Nephron progenitor cell (in vitro differentiated cells): ENCODE results near the gene HEXIM1.
A peak's percentile ranks its signal among the peaks of the same experiment; 100 is the strongest.

Experiments
- DNase-seq: peaks from one replicate; pipeline ENCODE4 v3.0.0; 2021
- H3K27ac Mint-ChIP-seq: 2 replicates; pipeline ENCODE4 v1.8.0; 2021; ENCODE audit warnings: mild to moderate bottlenecking, moderate library complexity, mixed read lengths
- H3K27me3 Mint-ChIP-seq: 2 replicates; pipeline ENCODE4 v1.8.0; 2021; ENCODE audit warnings: mild to moderate bottlenecking, low read depth, mixed read lengths; ENCODE audit not compliant: poor library complexity
- H3K36me3 Mint-ChIP-seq: 2 replicates; pipeline ENCODE4 v1.8.0; 2021; ENCODE audit warnings: low read depth, mixed read lengths
- H3K4me1 Mint-ChIP-seq: 2 replicates; pipeline ENCODE4 v1.8.0; 2021; ENCODE audit warnings: mixed read lengths
- H3K4me3 Mint-ChIP-seq: 2 replicates; pipeline ENCODE4 v1.8.0; 2021; ENCODE audit warnings: mild to moderate bottlenecking, moderate library complexity, mixed read lengths
- H3K9me3 Mint-ChIP-seq: 2 replicates; pipeline ENCODE4 v1.8.0; 2021; ENCODE audit warnings: mild to moderate bottlenecking, moderate library complexity, mixed read lengths
- TF ChIP-seq, protein P1 (sequence below): fragments of 200-600 bp; sonication (generic); IDR thresholded peaks from 2 replicates; pipeline ENCODE4 v1.5.0; 2021; ENCODE audit warnings: antibody characterized with exemption

Gene HEXIM1

DNA sequence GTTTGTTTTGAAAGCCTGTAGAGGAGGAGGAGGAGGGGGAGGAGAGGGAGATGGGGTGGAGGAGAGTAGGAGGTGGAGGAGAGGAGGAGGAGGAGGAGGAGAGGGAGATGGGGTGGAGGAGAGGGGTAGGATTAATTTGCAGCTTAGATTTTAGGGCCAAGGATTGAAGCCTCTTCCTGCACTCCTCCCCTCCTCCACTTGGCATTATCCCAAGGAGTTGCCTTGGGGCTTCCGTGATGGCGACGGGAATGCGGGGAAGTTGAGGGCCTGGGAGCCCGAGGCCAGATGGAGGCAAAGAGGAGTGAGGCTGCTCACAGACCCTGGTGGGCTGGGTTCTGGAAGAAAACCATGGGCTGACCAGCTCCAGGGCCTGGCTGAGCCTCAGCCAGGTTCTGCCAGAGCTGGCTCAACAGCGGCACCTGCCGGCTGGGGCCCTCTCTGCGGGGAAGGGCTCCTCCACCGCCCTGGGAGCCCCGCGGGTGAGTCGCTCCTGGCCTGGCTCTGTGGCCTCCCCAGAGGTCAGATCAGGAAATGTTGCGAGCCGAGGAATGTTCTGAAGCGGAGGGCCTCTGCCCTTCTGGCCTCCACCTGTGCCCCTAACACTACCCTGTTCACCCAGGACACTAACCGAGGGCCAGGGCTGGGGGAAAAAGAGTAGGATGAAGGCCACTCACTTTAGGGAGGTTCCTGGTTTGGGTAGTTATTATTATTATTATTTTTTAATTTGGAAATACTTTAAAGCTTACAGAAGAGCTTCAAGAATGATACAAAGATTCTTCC is 49.5 kb downstream of the HEXIM1 start:
- DNase-seq, result peak; percentile 99
- peak overlapping the region; percentile 95 for H3K27ac Mint-ChIP-seq
- no peaks in the 10 kb centered on the region for H3K27me3 Mint-ChIP-seq

DNA sequence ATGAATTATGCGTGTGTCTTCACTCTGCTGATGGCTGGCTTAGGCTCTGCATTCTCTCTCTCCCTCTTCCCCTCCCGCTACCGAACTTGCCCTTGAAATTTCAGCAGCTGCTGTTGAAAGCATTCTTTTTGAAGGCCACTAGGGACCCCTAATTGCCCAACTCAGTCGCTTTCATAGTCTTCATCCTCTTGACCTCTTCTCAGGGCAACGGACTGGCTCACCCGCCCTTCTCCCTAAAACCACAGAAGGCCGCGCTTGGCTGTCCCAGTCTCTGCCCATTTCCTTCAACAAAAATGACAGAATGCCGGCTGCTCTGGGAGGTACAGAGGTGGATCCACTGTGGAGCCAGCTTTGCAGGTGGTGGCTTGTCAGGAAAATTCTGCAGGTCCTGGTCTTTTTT is 52.4 kb downstream of the HEXIM1 start:
- Mint-ChIP-seq H3K4me1 (peaks cover 39% of the 10 kb centered on the region), H3K4me3 (no peak overlapping the region), H3K36me3 (no peaks in the 10 kb centered on the region), H3K9me3 (peaks cover 8% of the 10 kb centered on the region), H3K27me3 (peaks cover 10% of the 10 kb centered on the region), H3K27ac (peak overlapping the region; percentile 10)
- DNase-seq, result no peak
- TF ChIP-seq, protein P1, sequence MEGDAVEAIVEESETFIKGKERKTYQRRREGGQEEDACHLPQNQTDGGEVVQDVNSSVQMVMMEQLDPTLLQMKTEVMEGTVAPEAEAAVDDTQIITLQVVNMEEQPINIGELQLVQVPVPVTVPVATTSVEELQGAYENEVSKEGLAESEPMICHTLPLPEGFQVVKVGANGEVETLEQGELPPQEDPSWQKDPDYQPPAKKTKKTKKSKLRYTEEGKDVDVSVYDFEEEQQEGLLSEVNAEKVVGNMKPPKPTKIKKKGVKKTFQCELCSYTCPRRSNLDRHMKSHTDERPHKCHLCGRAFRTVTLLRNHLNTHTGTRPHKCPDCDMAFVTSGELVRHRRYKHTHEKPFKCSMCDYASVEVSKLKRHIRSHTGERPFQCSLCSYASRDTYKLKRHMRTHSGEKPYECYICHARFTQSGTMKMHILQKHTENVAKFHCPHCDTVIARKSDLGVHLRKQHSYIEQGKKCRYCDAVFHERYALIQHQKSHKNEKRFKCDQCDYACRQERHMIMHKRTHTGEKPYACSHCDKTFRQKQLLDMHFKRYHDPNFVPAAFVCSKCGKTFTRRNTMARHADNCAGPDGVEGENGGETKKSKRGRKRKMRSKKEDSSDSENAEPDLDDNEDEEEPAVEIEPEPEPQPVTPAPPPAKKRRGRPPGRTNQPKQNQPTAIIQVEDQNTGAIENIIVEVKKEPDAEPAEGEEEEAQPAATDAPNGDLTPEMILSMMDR, result no peak

More for the DNA sequence above, 49.5 kb downstream of the HEXIM1 start:
- Mint-ChIP-seq H3K36me3 (no peaks in the 10 kb centered on the region), H3K4me3 (no peak overlapping the region), H3K9me3 (no peaks in the 10 kb centered on the region), H3K4me1 (peaks cover 39% of the 10 kb centered on the region)
- TF ChIP-seq, protein P1, result peak; percentile 99

GRCh38 chr17:45201457-45201856 is 53.2 kb downstream of the HEXIM1 start:
- peaks cover 38% of the 10 kb centered on the region for H3K4me1 Mint-ChIP-seq
- H3K27ac Mint-ChIP-seq, result no peak overlapping the region
- no peak overlapping the region for H3K4me3 Mint-ChIP-seq

More at GRCh38 chr17:45201457-45201856, 53.2 kb downstream of the HEXIM1 start:
- TF ChIP-seq, protein P1, result no peak
- DNase-seq, result no peak
- H3K9me3 Mint-ChIP-seq, result peaks cover 8% of the 10 kb centered on the region
- peaks cover 13% of the 10 kb centered on the region for H3K27me3 Mint-ChIP-seq
- no peaks in the 10 kb centered on the region for H3K36me3 Mint-ChIP-seq
